ENCODE measurements around the gene ATG4B.

The ATG4B gene

GRCh38 chr2:241680827-241681599 lies 43.5 kb downstream of the ATG4B start:
- no peak for FAIRE-seq
- DNase-seq (ENCODE audit: extremely low spot score, insufficient read length, low read depth): no peak

DNA sequence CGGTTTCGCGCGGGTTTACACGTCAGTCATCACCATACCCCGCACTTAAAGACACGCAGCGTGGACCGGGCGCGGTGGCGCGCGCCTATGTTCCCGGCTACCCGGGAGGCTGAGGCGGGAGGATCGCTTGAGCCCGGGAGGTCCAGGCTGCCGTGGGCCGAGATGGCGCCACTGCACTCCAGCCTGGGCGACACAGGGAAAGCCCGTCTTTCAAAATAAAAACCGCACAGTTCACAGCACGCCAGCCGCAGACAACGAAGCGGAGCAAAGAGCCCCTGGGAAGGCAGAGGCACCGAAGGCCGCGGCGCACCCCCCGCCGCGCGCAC lies 48.8 kb downstream of the ATG4B start:
- FAIRE-seq: no peak
- no peak for DNase-seq (ENCODE audit: extremely low spot score, insufficient read length, low read depth)

DNA sequence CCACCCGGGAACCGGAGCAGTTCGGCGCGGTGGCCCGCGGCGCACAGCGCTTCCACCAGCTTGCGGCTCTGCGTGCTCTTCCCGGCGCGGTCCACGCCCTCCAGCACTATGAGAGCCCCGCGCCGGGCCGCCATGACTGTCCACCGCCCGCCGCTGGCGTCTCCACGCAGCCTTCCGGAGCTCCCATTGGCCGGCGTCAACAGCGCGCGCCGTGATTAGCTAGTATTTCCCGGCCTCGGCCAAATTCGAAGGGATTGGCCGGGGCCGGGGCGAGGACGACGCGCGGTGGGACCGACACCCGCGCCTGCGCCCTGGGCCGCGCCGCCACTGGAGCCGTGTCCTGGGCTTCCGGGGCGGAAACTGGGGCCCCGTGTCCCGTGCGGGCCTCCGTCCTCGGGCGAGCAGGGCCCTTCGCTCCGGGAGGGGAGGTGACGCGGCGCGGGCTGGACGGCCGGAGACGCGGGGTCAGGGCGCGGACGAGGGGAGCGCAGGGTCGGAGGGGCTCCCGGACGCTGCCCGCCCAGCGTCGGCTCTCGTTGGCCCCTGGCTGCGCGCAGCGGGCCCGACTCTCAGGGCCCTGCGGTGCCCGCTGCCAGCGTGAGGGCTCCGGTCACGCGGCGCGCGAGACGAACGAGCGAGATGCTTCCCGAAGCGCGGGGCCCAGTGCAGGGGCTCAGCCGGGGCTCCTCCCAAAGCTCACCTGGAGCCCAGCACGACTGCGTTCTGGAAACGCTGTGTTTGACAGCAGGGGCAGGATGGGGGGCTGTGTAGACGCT lies 49.3 kb downstream of the ATG4B start, which contains the start of gene DTYMK:
Gene DTYMK (minus strand): TSS at position 166 of the 776 bp plus-strand sequence. CDS start 32 bp downstream, at position 134.
- DNase-seq (ENCODE audit: extremely low spot score, insufficient read length, low read depth): peak; percentile 99
- FAIRE-seq: peak; percentile 94

GRCh38 chr2:241689306-241689705 lies 51.8 kb downstream of the ATG4B start:
- DNase-seq (ENCODE audit: extremely low spot score, insufficient read length, low read depth): no peak
- no peak for FAIRE-seq

- FAIRE-seq (no peak), DNase-seq (ENCODE audit: extremely low spot score, insufficient read length, low read depth) (no peak)
Observed at GRCh38 chr2:241690202-241690717, 52.8 kb downstream of the ATG4B start.

GRCh38 chr2:241692448-241692847 lies 55.0 kb downstream of the ATG4B start:
- DNase-seq (ENCODE audit: extremely low spot score, insufficient read length, low read depth) (no peak), FAIRE-seq (no peak)

DNA sequence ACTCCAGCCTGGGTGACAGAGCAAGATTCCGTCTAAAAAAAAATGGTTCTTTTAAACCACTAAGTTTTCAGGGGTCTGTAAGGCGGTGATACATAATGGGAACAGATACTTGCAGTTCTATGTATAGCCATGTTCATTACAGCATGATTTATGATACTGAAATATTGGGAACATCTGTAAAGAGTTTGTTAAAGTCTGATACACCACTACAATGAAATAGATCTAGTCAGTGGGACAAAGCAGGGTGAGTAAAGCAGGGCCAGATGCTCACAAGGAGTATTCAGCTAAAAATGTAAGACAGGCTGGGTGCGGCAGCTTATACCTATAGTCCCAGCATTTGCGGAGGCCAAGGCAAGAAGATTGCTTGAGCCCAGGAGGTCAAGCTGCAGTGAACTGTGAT lies 58.2 kb downstream of the ATG4B start:
- no peak for DNase-seq (ENCODE audit: extremely low spot score, insufficient read length, low read depth)
- FAIRE-seq: no peak

GRCh38 chr2:241701149-241701398 lies 63.6 kb downstream of the ATG4B start:
- FAIRE-seq (no peak), DNase-seq (ENCODE audit: extremely low spot score, insufficient read length, low read depth) (no peak)

DNA sequence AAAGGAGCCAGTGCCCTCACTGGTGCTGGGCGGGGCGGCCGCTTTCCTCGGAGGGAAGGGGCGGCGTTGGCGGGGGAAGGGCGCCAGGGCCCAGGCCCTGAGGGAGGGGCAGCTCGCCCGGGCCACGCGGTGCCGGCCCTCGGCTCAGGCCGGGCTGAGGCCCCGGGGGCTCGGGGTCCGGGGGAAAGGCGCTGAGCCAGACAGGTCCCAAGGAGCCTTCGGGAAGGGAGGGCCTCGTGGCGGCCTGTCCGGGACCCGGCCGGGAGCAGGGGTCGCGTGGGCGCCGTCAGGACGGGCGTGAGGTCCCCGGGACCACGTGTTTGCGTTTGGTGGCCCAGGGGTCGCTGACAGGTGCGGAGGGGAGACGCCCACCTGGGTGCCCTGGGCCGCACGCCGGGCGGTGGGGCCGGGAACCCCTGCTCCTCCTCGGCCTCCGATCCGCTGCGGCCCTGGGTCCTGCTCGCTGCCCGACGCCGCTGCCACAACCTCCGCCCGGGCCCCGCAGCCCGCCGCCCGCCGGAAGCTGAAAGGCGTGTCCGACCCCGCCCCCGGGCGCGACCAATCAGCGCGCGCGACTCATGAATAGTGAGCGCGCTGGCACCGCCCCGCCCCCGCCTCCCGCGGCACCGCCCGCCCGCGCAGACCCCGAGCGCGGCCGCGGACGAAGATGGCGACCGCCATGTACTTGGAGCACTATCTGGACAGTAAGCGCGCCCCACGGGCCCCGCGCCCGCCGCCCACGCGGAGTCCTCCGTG lies 64.1 kb downstream of the ATG4B start, which contains the start of gene ING5:
Gene ING5 (plus strand): TSS at position 641 of the 756 bp plus-strand sequence. CDS start 27 bp downstream, at position 668.
- FAIRE-seq (peak; percentile 91), DNase-seq (ENCODE audit: extremely low spot score, insufficient read length, low read depth) (peak; percentile 73)

GRCh38 chr2:241702155-241703031 lies 64.9 kb downstream of the ATG4B start:
- FAIRE-seq (peak; percentile 82), DNase-seq (ENCODE audit: extremely low spot score, insufficient read length, low read depth) (peak; percentile 81)

DNA sequence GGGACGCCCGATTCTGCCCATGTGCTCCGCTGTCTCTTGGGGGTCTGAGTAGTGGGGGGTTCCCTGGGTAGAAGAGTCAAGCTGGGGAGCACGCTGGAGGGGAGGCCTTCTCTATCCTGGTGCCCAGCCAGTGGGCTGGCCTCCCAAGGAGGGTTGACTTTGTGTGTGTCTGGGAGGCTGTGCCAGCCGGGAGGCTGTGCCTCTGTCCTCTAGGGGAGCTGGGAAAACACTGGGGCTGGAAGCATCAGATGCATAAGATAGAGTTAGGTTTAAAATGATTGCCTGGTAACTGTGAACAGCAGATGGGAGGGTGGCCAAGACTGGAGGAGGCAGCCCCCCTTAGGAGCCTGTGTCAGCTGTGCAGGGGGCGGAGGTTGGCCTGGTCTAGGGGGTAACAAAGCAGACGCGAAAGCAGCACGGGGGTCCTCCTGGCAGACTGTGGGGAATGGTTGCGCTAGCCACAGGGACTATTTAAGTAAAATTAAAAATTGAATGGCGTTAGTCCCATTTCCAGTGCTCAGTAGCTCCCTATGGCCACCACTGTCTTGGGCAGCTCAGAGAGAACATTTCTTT lies 65.6 kb downstream of the ATG4B start:
- no peak for FAIRE-seq
- no peak for DNase-seq (ENCODE audit: extremely low spot score, insufficient read length, low read depth)

DNA sequence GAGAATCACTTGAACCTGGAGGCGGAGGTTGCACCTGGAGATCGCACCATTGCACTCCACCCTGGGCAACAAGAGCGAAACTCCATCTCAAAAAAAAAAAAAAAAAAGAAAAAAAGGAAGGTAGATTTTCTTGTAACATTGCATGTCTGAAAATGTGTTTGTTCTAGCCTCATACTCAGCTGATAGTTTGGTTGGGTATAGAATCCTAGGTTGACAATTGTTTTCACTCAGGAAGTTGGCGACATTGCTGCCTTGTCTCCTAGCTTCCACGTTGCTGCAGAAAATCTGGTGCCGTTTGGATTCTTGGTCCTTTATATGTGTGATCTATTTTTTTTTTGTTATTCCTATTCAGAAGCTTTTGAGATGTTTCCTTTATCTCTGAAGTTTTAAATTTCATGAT lies 69.0 kb downstream of the ATG4B start:
- FAIRE-seq (no peak), DNase-seq (ENCODE audit: extremely low spot score, insufficient read length, low read depth) (no peak)

- FAIRE-seq (no peak), DNase-seq (ENCODE audit: extremely low spot score, insufficient read length, low read depth) (no peak)
Observed at GRCh38 chr2:241708879-241709278, 71.4 kb downstream of the ATG4B start.

GRCh38 chr2:241719093-241719492 lies 81.6 kb downstream of the ATG4B start:
- FAIRE-seq: no peak
- no peak for DNase-seq (ENCODE audit: extremely low spot score, insufficient read length, low read depth)

DNA sequence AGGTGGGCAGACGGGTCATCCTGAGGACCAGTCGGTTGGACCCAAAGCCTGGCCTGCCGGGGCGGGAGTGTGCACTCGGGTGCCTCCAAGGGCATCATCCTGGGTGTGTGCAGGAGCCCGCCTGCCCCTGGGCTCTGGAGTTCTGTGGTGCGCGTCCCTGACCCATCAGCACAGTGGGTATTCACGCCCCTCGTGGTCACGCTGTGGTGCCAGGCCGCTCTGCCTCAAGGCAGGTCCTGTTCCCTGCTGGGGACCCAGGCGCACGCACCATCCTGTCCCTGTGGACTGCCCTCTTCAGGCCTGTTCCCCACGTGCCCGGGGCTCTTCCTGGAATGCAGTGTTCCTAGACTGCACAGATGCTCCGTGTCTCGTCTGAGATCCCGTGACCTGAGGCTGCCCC lies 82.6 kb downstream of the ATG4B start:
- DNase-seq (ENCODE audit: extremely low spot score, insufficient read length, low read depth): no peak
- no peak for FAIRE-seq

DNA sequence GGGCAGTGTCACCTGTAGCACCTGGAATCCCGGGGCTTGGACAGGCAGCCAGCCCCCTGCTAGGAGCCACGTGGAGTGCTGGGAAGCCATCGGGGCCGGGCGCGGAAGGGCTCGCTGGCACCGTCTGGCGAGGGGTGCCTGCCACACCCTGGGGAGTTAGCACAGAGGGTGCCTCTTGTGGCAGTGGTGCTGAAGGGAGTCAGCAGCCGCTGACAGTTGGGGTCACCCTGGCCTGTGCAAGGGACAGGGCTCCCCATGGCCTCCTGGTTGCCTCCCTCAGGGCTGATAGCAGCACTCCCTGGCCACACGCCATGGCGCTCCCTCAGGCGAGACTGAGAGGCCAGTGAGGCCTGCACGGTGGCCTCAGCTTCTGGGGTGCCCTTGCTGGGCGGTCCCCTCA lies 83.1 kb downstream of the ATG4B start:
- FAIRE-seq (no peak), DNase-seq (ENCODE audit: extremely low spot score, insufficient read length, low read depth) (no peak)

DNA sequence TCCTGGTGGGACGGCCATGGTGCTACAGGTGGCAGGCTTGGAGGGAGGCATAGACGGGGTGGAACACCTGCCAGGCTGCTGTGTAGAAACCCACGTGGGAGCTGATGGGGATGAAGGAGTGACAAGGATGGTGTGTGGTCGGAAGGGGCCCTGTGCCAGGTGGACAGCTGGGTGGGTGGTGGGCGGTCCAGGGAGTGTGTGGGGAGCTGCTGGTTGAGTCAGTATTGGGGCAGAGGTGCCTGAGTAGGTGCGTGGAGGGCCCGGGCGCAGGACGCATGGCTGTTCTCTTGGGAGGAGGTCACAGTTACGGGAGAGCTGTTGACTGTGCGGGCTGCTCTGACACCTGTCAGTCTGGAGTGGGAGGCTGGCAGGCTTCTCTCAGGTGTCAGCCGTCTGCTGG lies 84.4 kb downstream of the ATG4B start:
- DNase-seq (ENCODE audit: extremely low spot score, insufficient read length, low read depth) (no peak), FAIRE-seq (no peak)

DNA sequence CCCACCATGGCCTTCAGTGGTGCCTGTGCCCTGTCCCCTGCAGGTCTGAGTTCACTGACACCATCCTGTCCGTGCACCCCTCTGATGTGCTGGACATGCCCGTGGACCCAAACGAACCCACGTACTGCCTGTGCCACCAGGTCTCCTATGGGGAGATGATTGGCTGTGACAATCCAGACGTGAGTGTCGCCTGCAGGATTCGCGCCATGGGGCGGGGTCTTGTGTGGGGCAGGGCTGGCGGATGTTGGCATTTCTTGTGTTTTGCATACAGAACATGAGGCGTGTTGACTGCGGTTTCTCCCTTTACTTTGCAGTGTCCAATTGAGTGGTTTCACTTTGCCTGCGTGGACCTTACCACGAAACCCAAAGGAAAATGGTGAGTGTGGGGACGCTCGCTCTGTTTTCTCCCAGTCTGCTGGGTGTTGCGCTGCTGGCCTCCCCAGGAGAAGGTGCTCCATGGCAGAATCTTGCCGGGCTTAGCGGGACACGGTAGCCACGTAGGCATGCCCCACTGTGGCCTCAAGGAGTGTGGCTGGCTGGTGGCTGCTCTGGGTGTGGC lies 85.5 kb downstream of the ATG4B start:
- FAIRE-seq (no peak), DNase-seq (ENCODE audit: extremely low spot score, insufficient read length, low read depth) (no peak)

All from GM18507 (cell line).